Endothelial cell of umbilical vein (primary cell): ENCODE data around the gene ADPRH. TPM values are rescaled to one million over a fixed set of nuclear protein-coding genes. Genes with fewer than 3 reads are reported as not detected.

Experiments used
- BruUV-seq: library from RNA; stranded (reverse); fragments of 400-500 nt; replicated peaks from 2 replicates; lab custom pipeline; 2021; lab: Mats Ljungman, UMichigan
- CTCF ChIA-PET: fragments of 300-600, 350-600 bp; sonication (Branson Sonifier 250); formaldehyde crosslinking; loops from one replicate; lab custom pipeline; 2021; ENCODE audit warnings: antibody characterized with exemption, inconsistent platforms; lab: Charles Lee
- POLR2A ChIA-PET: fragments of 300-600, 350-600 bp; sonication (Branson Sonifier 250); formaldehyde crosslinking; loops from one replicate; lab custom pipeline; 2021; ENCODE audit warnings: antibody characterized with exemption, inconsistent platforms; lab: Charles Lee
- DNase-seq: peaks from one replicate; pipeline ENCODE4 v3.0.0-alpha.2; 2011; ENCODE audit warnings: low read depth, low spot score
- FAIRE-seq: peaks from 2 replicates; lab custom pipeline; 2011; peaks lifted over from hg19 to GRCh38; lab: Jason Lieb, UNC
- H2AFZ ChIP-seq: 2 replicates; pipeline ENCODE4 v1.6.0; 2012; ENCODE audit warnings: low read depth, low read length, control low read depth, inconsistent platforms
- H3K27ac ChIP-seq: 2 replicates; pipeline ENCODE4 v1.5.1; 2011; ENCODE audit warnings: low read depth, mild to moderate bottlenecking, control low read depth, low read length, moderate library complexity; ENCODE audit not compliant: insufficient read depth
- H3K27me3 ChIP-seq, 2 experiments: 2 replicates each; pipeline versions ENCODE4 v1.6.0 to v1.6.1; 2011; ENCODE audit warnings: low read length in 2 of 2, mixed read lengths in 1 of 2; ENCODE audit not compliant: control insufficient read depth in 2 of 2, insufficient read depth in 2 of 2
- H3K36me3 ChIP-seq, 2 experiments: 2 replicates in 1 of 2; 3 replicates in 1 of 2; pipeline ENCODE4 v1.5.1; 2011; ENCODE audit warnings: low read length in 2 of 2, mild to moderate bottlenecking in 1 of 2, moderate library complexity in 1 of 2; ENCODE audit not compliant: control insufficient read depth in 2 of 2, insufficient read depth in 2 of 2; ENCODE audit errors: extremely low read depth in 1 of 2
- H3K4me1 ChIP-seq: 3 replicates; pipeline ENCODE4 v1.5.1; 2011; ENCODE audit warnings: mild to moderate bottlenecking, low read length; ENCODE audit not compliant: control insufficient read depth, insufficient read depth; ENCODE audit errors: extremely low read depth
- H3K4me2 ChIP-seq: 2 replicates; pipeline ENCODE4 v1.6.1; 2011; ENCODE audit warnings: low read length, control low read depth, mixed read lengths; ENCODE audit not compliant: insufficient read depth
- H3K4me3 ChIP-seq, 3 experiments: fragments of 200-600 bp in 1 of 3; sonication (generic), shearing (Covaris generic) in 1 of 3; replicated peaks in 1 of 3; 2 replicates each; pipeline ENCODE4 v1.5.1; 2011 to 2016; ENCODE audit warnings: control low read depth in 3 of 3, low read length in 3 of 3, mild to moderate bottlenecking in 2 of 3, inconsistent platforms in 1 of 3, low read depth in 1 of 3, moderate library complexity in 1 of 3; ENCODE audit not compliant: insufficient read depth in 1 of 3
- H3K79me2 ChIP-seq: 2 replicates; pipeline ENCODE4 v1.6.0; 2012; ENCODE audit warnings: low read length, inconsistent platforms; ENCODE audit not compliant: control insufficient read depth, insufficient read depth
- H3K9ac ChIP-seq: replicated peaks from 2 replicates; pipeline ENCODE3; 2011; ENCODE audit warnings: low read length, control low read depth; ENCODE audit not compliant: insufficient read depth; ENCODE audit errors: extremely low read depth
- H3K9me1 ChIP-seq: replicated peaks from 3 replicates; pipeline ENCODE4 v1.6.0; 2011; ENCODE audit warnings: mild to moderate bottlenecking, low read length; ENCODE audit not compliant: control insufficient read depth, insufficient read depth; ENCODE audit errors: extremely low read depth
- H3K9me3 ChIP-seq: replicated peaks from 2 replicates; pipeline ENCODE4 v1.5.1; 2012; ENCODE audit warnings: low read length, inconsistent platforms; ENCODE audit not compliant: control insufficient read depth, insufficient read depth
- H4K20me1 ChIP-seq: replicated peaks from 2 replicates; pipeline ENCODE3; 2011; ENCODE audit warnings: mild to moderate bottlenecking, low read length; ENCODE audit not compliant: control insufficient read depth, insufficient read depth; ENCODE audit errors: extremely low read depth
- CTCF ChIP-seq, 2 donors: IDR thresholded peaks; 1 replicate in 1 of 2; 2 replicates in 1 of 2; pipeline ENCODE4 v1.5.1; 2011; ENCODE audit warnings: low read length in 2 of 2, mild to moderate bottlenecking in 2 of 2, moderate library complexity in 2 of 2, control low read depth in 1 of 2, inconsistent platforms in 1 of 2, low read depth in 1 of 2; ENCODE audit not compliant: insufficient read depth in 1 of 2; ENCODE audit errors: extremely low read depth in 1 of 2
- EZH2 ChIP-seq: IDR thresholded peaks from 2 replicates; pipeline ENCODE4 v1.6.1; 2012; ENCODE audit warnings: borderline replicate concordance, low read depth, mild to moderate bottlenecking, moderate library complexity, low read length, inconsistent platforms; ENCODE audit not compliant: severe bottlenecking
- FOS ChIP-seq: IDR thresholded peaks from 2 replicates; pipeline ENCODE4 v1.6.1; 2011; ENCODE audit warnings: mild to moderate bottlenecking, low read length, moderate library complexity, borderline replicate concordance; ENCODE audit not compliant: insufficient read depth
- GATA2 ChIP-seq: IDR thresholded peaks from 2 replicates; pipeline ENCODE4 v1.7.0; 2011; ENCODE audit warnings: low read depth, mild to moderate bottlenecking, moderate library complexity, mixed read lengths, low read length; ENCODE audit not compliant: insufficient read length, insufficient read depth
- JUN ChIP-seq: IDR thresholded peaks from 2 replicates; pipeline ENCODE4 v1.6.1; 2011; ENCODE audit warnings: borderline replicate concordance, low read depth; ENCODE audit not compliant: insufficient read length, insufficient read depth
- MYC ChIP-seq: IDR thresholded peaks from one replicate; pipeline ENCODE4 v1.6.1; 2011; ENCODE audit warnings: mild to moderate bottlenecking, low read depth, low read length
- POLR2A ChIP-seq: IDR thresholded peaks from 2 replicates; pipeline ENCODE4 v1.6.1; 2012; ENCODE audit warnings: low read depth, mild to moderate bottlenecking, control low read depth, low read length
- POLR2AphosphoS5 ChIP-seq: IDR thresholded peaks from 2 replicates; pipeline ENCODE4 v1.6.1; 2012; ENCODE audit warnings: low read depth, mild to moderate bottlenecking, control low read depth, low read length, moderate library complexity; ENCODE audit not compliant: insufficient read depth
- dilution Hi-C: fragments of 300-500 bp; cut with MboI; formaldehyde crosslinking; loops from one replicate; pipeline ENCODE4 v1.15.0; 2019; ENCODE audit warnings: low sequenced_read_pairs; ENCODE audit not compliant: extremely low pct_ligation_motif_present
- intact Hi-C: fragments of 100-400 bp; cut with micrococcal nuclease; formaldehyde crosslinking; loops from one replicate; pipeline ENCODE4 v1.10.0; 2022
- polyA plus RNA-seq, 4 experiments: library from polyadenylated mRNA; depleted of rRNA in 3 of 4; stranded (reverse) in 3 of 4; unstranded in 1 of 4; fragments of >200 nt; gene quantifications; 2 replicates each; pipeline versions ENCODE4 v1.2.1 to v1.2.3, GENCODE V29; 2011 to 2012; ENCODE audit warnings: missing spikeins in 1 of 4
- total RNA-seq: library from RNA; stranded (reverse); gene quantifications from 2 replicates; pipeline ENCODE4 v1.2.3, GENCODE V29; 2021
- TF ChIP-seq, protein P1 (sequence below): IDR thresholded peaks from 2 replicates; pipeline ENCODE4 v1.6.1; 2011; ENCODE audit not compliant: insufficient read depth, insufficient read length

ADPRH gene
- total and polyA plus RNA-seq, 2 donors (not counting 3 experiments of a cell fraction or from before 2014, with no cell fraction given): 3.5 to 8.0 TPM

DNA sequence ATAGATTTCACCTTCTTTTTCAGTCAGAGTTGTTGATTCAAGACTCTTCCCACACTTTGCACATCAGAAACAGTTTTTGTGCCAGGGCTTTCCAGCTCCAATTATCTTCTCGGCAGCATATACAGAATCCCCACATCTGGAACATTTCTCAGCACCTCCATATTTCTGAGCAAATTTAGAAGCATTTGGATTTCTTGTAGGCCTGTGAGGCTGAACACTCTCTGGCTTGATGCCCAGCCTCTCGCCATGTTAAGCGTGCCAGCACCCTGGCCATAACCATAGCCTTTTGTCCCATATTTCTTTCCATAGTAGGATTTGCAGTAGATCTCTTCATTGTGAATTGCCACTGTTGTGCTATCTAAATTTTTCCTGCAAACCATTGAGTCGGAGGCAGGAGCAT, 48.1 kb upstream of the ADPRH start:
- Histone ChIP-seq H3K9me3 (no peaks in the 10 kb centered on the region), H3K4me2 (no peak overlapping the region), H3K9ac (no peak overlapping the region), H4K20me1 (no peaks in the 10 kb centered on the region), H3K36me3 (no peaks in the 10 kb centered on the region), H3K79me2 (no peaks in the 10 kb centered on the region), H3K4me1 (no peaks in the 10 kb centered on the region), H3K27me3 (no peaks in the 10 kb centered on the region), H3K27ac (no peak overlapping the region), H2AFZ (no peak overlapping the region), H3K9me1 (no peaks in the 10 kb centered on the region), H3K4me3 (no peak overlapping the region)
- dilution Hi-C loops (no loop called here), intact Hi-C loops (no loop called here)
- POLR2A ChIA-PET: no interaction called here
- BruUV-seq: no TSS peak
- DNase-seq (no peak), FAIRE-seq (no peak)
- CTCF ChIA-PET: no interaction called here
- no peak for TF ChIP-seq EZH2
- TF ChIP-seq POLR2A: no peak
- TF ChIP-seq JUN: no peak
- no peak for TF ChIP-seq GATA2
- TF ChIP-seq FOS: no peak
- no peak for TF ChIP-seq POLR2AphosphoS5
- no peak for TF ChIP-seq MYC
- TF ChIP-seq, protein P1, sequence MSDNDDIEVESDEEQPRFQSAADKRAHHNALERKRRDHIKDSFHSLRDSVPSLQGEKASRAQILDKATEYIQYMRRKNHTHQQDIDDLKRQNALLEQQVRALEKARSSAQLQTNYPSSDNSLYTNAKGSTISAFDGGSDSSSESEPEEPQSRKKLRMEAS: no peak
- no peak for TF ChIP-seq CTCF (IDR thresholded peaks at IDR 0.05; ENCODE audit: extremely low read depth in 1 of 2, insufficient read depth in 1 of 2, low read depth in 1 of 2, low read length in 2 of 2)
